Activated CD4-positive, CD25-positive, alpha-beta regulatory T cell treated with anti-CD3 and anti-CD28 coated beads, Interleukin-2, amount 50 U/mL, for 72 hours (primary cell): Measurements from ENCODE around the gene ST6GALNAC6.

Experiments used
- DNase-seq: peaks from one replicate; pipeline ENCODE4 v3.0.0; 2021

Gene ST6GALNAC6

GRCh38 chr9:127899128-127899943 lies at the start of gene ST6GALNAC6:
TSS of gene ST6GALNAC6 (minus strand) at chr9:127899603. CDS start at chr9:127897981, 1,622 bp downstream.
- DNase-seq, result peak; percentile 81

GRCh38 chr9:127947841-127948710 lies 48.7 kb upstream of the ST6GALNAC6 start:
- no peak for DNase-seq

GRCh38 chr9:127946728-127947127 lies 47.3 kb upstream of the ST6GALNAC6 start:
- DNase-seq, result no peak

DNA sequence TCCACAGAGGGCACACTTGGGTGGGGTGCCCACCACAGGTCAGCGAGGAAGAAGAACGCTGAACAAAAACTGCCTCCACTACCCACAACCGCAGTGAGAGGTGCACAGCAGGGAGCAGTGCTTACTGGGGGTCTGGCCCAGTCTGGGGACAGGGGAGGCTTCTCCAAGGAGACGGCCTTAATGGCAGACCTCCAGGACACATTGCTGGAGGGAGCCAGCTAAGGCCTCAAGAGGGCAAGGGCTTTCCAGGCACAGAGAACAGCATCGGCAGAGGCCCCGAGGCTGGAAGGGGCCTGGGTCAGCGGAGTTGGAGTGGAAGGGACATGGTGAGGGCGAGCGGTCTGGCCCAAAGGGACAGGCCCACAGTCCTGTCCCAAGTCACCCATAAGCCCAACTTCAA lies 46.5 kb upstream of the ST6GALNAC6 start:
- DNase-seq, result no peak

GRCh38 chr9:127945338-127945737 lies 45.9 kb upstream of the ST6GALNAC6 start:
- no peak for DNase-seq

DNA sequence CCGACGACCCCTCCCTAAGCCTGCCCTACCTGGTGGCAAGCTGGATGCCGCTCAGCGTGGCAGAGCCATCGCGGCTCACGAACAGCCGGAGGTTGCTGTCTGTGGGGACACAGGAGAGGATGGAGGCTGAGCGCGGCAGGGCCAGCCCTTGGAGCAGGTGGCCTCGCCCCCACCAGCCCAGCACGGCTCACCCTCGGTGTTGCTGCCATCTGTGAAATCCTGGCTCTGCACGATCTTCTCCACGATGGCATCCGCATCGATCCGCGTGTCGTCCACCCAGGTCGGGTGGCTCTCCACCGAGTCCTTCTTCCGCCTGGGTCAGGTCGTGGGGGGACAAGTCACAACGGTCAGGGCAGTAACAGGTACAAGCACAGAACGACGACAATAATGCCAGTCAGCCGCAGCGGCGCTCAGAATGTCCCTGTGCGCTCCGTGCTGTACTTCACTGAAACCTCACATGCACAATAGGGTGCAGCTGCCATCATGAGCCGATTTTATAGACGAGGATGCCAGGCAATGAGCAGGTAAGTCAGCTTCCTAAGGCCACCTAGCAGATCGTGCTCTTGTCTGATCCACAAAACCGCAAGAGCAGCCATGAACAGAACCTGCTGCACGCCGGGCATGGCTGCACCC lies 45.3 kb upstream of the ST6GALNAC6 start:
- DNase-seq, result no peak

DNA sequence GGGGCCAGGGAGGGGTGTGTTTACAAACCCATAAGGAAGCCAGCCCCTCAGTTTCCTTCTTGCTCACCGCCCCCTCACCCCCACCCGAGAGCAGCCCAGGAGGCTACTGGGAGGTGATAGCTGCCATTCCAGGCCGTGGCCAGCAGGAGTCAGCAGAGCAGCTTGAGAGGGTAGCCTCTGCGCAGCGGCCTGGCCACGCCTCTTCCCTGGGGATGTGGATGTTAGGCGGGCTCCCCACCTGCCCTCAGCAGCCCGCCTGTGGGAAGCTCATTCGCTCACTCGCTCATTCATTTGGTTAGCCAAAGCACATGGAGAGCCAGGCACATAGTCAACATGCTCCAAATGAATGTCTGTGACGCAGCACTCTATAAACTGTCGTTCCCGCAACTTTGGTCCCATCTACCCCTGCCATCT lies 44.3 kb upstream of the ST6GALNAC6 start:
- DNase-seq, result peak; percentile 78

GRCh38 chr9:127943011-127943662 lies 43.7 kb upstream of the ST6GALNAC6 start:
- no peak for DNase-seq

- DNase-seq, result no peak
Observed at GRCh38 chr9:127942216-127943010, 43.0 kb upstream of the ST6GALNAC6 start.

DNA sequence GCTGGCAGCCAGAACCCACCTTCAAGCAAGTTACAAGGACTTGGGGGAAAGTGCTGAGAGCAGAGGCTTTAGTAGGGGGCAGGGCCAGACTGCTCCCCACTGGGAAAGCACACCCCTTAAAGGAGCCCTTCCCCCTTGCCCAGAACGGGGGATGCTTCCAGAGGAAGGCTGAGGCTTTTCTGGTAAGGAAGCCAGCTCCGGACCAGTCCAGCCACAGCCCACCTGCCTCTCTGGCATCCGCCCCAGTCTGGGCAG lies 42.5 kb upstream of the ST6GALNAC6 start:
- DNase-seq, result no peak

- no peak for DNase-seq
Observed at GRCh38 chr9:127941062-127941960, 41.9 kb upstream of the ST6GALNAC6 start.

DNA sequence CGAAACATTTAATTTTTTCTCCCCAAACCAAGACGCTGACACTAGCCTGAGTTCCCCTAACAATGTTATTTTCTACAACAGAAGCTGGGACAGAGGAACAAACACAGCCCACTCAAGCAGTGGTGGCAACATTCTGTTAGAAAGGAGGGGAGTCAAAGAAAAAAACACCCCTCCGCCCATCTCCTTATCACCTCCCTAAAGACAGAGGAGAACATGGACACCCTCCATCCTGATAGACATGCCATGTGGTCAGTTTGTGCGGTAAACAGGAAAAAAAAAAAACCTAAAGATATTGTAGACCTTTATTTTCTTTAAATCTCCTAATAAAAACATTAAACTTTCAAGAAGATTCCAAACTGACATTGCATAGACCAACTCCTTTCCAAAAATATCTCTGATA lies 41.2 kb upstream of the ST6GALNAC6 start:
- no peak for DNase-seq

- DNase-seq, result no peak
Observed at GRCh38 chr9:127938298-127938690, 38.9 kb upstream of the ST6GALNAC6 start.

GRCh38 chr9:127937388-127938297 lies 38.2 kb upstream of the ST6GALNAC6 start, which contains the start of gene DPM2:
TSS of gene DPM2 (minus strand) at chr9:127937854. CDS start at chr9:127937820, 34 bp downstream.
- DNase-seq, result peak; percentile 86

GRCh38 chr9:127937056-127937387 lies 37.6 kb upstream of the ST6GALNAC6 start:
- DNase-seq, result no peak

- DNase-seq, result no peak
Observed at GRCh38 chr9:127936347-127936852, 37.0 kb upstream of the ST6GALNAC6 start.

GRCh38 chr9:127935765-127936221 lies 36.4 kb upstream of the ST6GALNAC6 start:
- no peak for DNase-seq

DNA sequence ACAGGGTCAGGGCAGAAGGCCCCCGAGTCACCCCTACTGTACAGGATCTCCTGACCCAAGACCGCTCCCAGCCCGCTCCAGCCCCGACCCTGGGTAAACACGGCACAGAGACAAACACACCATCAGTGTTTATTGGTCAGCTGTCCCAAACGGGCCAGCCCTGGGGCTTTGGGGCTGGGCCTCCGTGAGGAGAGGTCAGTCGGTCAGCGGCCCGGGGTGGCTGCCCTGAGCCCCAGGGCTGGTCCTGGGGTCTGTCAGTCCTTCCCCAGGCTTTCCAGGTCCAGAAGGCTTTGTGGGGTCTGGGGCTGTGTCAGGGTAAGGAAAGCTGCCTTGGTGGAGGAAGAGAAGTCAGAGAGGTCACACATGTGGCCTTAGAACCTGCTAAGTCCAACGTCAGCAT lies 35.6 kb upstream of the ST6GALNAC6 start:
- no peak for DNase-seq

GRCh38 chr9:127934248-127934647 lies 34.8 kb upstream of the ST6GALNAC6 start:
- no peak for DNase-seq
